IgD-negative memory B cell (primary cell): Measurements from ENCODE around the gene CDKN2AIP. TPM values are rescaled to one million over a fixed set of nuclear protein-coding genes. Genes with fewer than 3 reads are reported as not detected.
A peak's percentile ranks its signal among the peaks of the same experiment; 100 is the strongest.

Experiments used
- H3K27ac Mint-ChIP-seq, 3 donors: one replicate each; pipeline ENCODE4 v1.8.0; 2020 to 2022; ENCODE audit warnings: mild to moderate bottlenecking in 3 of 3, mixed read lengths in 3 of 3, moderate library complexity in 1 of 3
- H3K27me3 Mint-ChIP-seq: one replicate; pipeline ENCODE4 v1.8.0; 2021; ENCODE audit warnings: mixed read lengths
- H3K36me3 Mint-ChIP-seq: one replicate; pipeline ENCODE4 v1.8.0; 2020; ENCODE audit warnings: mild to moderate bottlenecking, mixed read lengths
- H3K4me1 Mint-ChIP-seq, 3 donors: one replicate each; pipeline ENCODE4 v1.8.0; 2020 to 2022; ENCODE audit warnings: mixed read lengths in 3 of 3, mild to moderate bottlenecking in 1 of 3
- H3K4me3 Mint-ChIP-seq, 4 donors: one replicate each; pipeline ENCODE4 v1.8.0; 2020 to 2022; ENCODE audit warnings: mild to moderate bottlenecking in 4 of 4, mixed read lengths in 4 of 4, moderate library complexity in 3 of 4
- H3K9me3 Mint-ChIP-seq, 3 donors: one replicate each; pipeline ENCODE4 v1.8.0; 2020 to 2021; ENCODE audit warnings: mixed read lengths in 3 of 3, mild to moderate bottlenecking in 1 of 3
- polyA plus RNA-seq: library from polyadenylated mRNA; unstranded; fragments of 300-500 nt; fragmentation: Illumina TruSeq; gene quantifications from one replicate; pipeline ENCODE4 v1.2.3, GENCODE V29; 2021

Gene CDKN2AIP, protein sequence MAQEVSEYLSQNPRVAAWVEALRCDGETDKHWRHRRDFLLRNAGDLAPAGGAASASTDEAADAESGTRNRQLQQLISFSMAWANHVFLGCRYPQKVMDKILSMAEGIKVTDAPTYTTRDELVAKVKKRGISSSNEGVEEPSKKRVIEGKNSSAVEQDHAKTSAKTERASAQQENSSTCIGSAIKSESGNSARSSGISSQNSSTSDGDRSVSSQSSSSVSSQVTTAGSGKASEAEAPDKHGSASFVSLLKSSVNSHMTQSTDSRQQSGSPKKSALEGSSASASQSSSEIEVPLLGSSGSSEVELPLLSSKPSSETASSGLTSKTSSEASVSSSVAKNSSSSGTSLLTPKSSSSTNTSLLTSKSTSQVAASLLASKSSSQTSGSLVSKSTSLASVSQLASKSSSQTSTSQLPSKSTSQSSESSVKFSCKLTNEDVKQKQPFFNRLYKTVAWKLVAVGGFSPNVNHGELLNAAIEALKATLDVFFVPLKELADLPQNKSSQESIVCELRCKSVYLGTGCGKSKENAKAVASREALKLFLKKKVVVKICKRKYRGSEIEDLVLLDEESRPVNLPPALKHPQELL
- polyA plus RNA-seq = 38.8 TPM

DNA sequence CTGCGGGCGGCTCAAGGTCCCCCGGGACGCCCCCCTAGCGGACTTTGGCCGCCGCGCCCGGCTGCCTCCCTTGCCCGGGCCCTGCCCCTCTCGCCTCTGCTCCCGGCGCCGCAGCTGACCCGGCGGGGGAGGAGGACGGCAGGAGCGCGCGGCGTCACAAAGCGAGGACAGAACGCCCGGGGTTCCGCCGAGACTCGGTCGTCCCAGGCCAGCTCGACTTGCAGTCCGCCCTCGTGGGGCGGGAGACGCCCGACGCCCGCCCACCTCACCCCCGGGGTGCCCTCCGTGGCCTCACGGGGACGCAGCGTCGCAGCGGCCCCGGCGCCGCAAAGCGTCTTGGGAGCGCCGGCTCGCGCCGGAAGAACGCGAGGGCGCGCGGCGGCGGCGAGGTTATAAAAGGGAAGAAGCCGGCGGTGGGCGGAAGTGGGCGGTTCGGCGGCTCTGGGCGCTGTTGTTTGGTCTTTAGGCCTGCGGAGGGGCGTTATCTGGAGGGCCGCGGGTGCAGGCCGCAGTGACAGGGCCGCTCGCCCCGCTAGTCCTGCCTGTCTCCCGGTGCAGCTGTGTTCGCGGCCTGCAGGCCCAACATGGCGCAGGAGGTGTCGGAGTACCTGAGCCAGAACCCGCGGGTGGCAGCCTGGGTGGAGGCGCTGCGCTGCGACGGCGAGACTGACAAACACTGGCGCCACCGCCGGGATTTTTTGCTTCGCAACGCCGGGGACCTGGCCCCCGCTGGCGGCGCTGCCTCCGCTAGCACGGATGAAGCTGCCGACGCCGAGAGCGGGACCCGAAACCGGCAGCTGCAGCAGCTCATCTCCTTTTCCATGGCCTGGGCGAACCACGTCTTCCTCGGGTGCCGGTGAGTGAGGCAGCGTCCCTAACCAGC lies at the start of gene CDKN2AIP:
Gene CDKN2AIP (plus strand): TSS at position 423 of the 883 bp plus-strand sequence. CDS start 162 bp downstream, at position 585.
- H3K4me1 Mint-ChIP-seq = peaks cover 22 to 36% (median 23%) of the 10 kb centered on the region in 3 donors
- no peaks in the 10 kb centered on the region for H3K27me3 Mint-ChIP-seq
- no peaks in the 10 kb centered on the region for H3K36me3 Mint-ChIP-seq
- peak within 1 kb of the TSS; percentile 98 to 99 (median 98) for H3K27ac Mint-ChIP-seq
- H3K9me3 Mint-ChIP-seq = no peaks in the 10 kb centered on the region
- H3K4me3 Mint-ChIP-seq = peak within 1 kb of the TSS; percentile 96 to 99 (median 98)

DNA sequence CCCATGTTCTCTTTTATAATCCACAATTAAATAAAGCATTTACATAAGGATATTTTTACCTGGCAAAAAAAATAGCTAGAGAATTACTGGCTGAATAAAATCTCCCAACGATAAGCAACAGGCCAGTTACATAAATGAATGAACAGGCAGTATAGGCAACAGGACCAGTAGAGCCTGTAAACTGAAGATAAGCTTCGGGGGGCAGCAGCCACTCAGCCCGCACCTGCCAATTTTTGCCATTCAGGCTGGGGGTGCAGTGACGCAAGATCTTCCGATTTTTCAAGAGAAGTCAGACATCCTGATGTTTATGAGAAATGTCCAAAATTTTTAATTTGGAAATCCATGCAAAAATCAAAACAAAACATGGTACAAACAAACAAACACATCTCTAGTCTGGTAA lies 49.0 kb upstream of the CDKN2AIP start:
- H3K27me3 Mint-ChIP-seq = peaks cover 7% of the 10 kb centered on the region
- peaks cover 0 to 2% (median 0%) of the 10 kb centered on the region in 3 donors for H3K9me3 Mint-ChIP-seq
- H3K4me3 Mint-ChIP-seq = no peak overlapping the region
- H3K4me1 Mint-ChIP-seq = peaks cover 14 to 16% (median 15%) of the 10 kb centered on the region in 3 donors
- no peak overlapping the region for H3K27ac Mint-ChIP-seq
- no peaks in the 10 kb centered on the region for H3K36me3 Mint-ChIP-seq

DNA sequence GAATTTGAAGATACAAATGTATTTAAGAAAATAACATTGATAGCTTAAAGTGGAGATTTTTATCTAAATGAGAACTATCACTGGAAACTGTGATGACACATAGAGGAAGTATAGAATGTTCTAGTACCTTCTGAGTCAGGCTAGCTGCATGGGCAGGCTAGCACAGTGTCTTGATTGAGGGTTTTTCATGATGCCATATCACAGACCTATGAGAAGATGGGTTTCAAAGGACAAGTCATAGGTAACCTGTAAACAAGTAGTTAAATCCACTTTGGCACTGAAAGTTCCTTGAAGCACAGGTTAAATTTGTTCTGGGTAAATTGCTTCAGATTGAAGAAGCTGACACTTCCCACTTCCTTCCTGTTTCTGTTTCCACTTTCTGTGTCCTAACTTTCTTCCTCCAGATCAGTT lies 48.2 kb upstream of the CDKN2AIP start:
- peak overlapping the region in 1 of 4 donors; percentile 92 for H3K4me3 Mint-ChIP-seq

DNA sequence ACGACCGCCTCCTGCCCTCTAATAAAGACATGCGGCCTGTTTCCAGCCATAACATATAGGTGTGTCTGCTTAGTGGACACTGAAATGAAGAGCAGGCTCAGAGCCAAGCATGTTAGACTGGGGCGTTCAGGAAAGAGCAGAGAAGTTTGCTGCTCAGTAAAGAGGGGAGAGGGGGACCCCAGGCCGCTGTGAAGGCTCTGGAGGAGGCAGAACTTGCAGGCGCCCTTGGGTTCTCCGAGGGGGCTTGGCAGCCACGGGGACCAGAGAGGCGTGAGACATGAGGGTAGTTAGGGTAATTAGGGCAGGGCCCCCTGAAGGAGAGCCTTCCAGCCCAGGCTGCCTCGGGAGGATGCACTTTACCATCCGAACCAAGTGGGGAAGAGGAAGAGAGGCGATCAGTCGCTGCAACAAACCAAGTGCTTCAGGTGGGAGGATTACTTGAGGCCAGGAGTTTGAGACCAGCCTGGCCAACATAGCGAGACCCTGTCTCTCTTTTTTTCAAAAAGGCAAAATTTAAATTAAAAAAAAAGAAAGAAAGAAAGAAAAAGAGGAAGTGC lies 46.6 kb upstream of the CDKN2AIP start:
- H3K27ac Mint-ChIP-seq = peak overlapping the region in 2 of 3 donors; percentile 83
- H3K27me3 Mint-ChIP-seq = peaks cover 13% of the 10 kb centered on the region
- peaks cover 14 to 16% (median 16%) of the 10 kb centered on the region in 3 donors for H3K4me1 Mint-ChIP-seq
- H3K9me3 Mint-ChIP-seq = peaks cover 0 to 2% (median 0%) of the 10 kb centered on the region in 3 donors
- no peaks in the 10 kb centered on the region for H3K36me3 Mint-ChIP-seq
- peak overlapping the region; percentile 86 to 96 (median 92) for H3K4me3 Mint-ChIP-seq

More for the DNA sequence above, 48.2 kb upstream of the CDKN2AIP start:
- H3K36me3 Mint-ChIP-seq = no peaks in the 10 kb centered on the region
- H3K27ac Mint-ChIP-seq = peak overlapping the region in 1 of 3 donors; percentile 20
- H3K27me3 Mint-ChIP-seq = peaks cover 9% of the 10 kb centered on the region
- peaks cover 0 to 2% (median 0%) of the 10 kb centered on the region in 3 donors for H3K9me3 Mint-ChIP-seq
- H3K4me1 Mint-ChIP-seq = peaks cover 14 to 16% (median 16%) of the 10 kb centered on the region in 3 donors

DNA sequence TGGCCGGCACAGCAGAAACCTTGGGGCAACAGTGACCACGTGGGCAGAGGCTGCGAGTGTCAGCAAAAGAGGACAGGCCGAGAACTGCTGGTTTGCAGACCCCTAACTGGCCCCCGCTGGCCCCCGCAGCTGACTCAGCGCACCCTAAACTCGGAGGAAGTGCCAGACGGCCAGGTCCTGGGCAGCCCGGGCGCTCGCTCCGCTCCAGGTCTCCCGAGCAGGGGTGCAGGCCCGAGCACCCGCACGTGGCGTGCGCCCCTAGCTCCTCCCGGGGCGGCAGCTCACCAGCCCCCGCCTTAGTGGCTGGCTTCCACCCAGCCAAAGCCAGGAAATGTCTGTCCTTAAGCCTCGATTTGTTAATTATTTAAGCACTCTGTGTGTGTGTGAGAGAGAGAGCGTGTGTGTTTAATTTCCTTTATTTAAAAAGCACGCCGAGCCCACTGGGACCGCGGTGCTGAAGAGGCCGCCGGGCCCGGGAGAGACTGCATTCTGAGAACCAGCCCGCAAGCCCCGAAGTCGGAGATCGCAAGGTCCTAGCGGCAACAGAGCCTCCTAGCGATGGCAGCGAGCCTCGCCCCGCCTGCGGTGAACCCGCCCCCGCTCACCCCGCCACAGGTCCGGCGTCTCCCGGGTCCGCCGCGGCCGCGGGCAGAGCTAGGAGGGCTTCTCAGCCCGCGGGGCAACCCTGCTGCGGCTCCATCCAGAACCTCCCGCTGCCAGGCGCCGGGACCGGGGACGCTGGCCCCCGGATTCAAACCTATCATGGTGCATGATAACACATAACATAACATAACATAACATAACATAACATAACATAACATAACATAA lies 45.9 kb upstream of the CDKN2AIP start:
- peaks cover 0 to 2% (median 0%) of the 10 kb centered on the region in 3 donors for H3K9me3 Mint-ChIP-seq
- peaks cover 14 to 16% (median 16%) of the 10 kb centered on the region in 3 donors for H3K4me1 Mint-ChIP-seq
- H3K36me3 Mint-ChIP-seq = no peaks in the 10 kb centered on the region
- peak overlapping the region; percentile 86 to 96 (median 92) for H3K4me3 Mint-ChIP-seq
- peaks cover 11% of the 10 kb centered on the region for H3K27me3 Mint-ChIP-seq
- peak overlapping the region in 2 of 3 donors; percentile 1 to 81 for H3K27ac Mint-ChIP-seq

DNA sequence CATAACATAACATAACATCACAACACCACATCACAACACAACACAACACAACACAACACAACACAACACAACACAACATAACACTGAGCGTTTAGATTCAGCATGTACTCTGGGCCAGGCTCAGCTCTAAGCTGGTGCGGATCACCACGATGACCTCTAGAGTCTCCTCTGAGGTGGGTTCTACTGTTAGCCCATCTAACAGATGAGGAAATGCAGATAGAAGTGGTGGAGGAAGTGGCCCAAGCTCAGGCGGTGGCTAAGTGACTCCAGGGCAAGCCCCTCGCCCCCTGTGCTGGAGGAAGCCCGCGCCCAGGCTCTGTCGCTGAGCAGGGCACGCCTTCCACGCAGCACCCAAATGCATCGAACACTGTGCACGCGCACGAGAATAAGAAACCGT lies 45.3 kb upstream of the CDKN2AIP start:
- H3K27me3 Mint-ChIP-seq = peaks cover 8% of the 10 kb centered on the region
- peak overlapping the region; percentile 86 to 96 (median 92) for H3K4me3 Mint-ChIP-seq
- peaks cover 0 to 2% (median 0%) of the 10 kb centered on the region in 3 donors for H3K9me3 Mint-ChIP-seq
- H3K27ac Mint-ChIP-seq = peak overlapping the region in 2 of 3 donors; percentile 1 to 20
- H3K4me1 Mint-ChIP-seq = peaks cover 14 to 16% (median 16%) of the 10 kb centered on the region in 3 donors
- H3K36me3 Mint-ChIP-seq = no peaks in the 10 kb centered on the region

DNA sequence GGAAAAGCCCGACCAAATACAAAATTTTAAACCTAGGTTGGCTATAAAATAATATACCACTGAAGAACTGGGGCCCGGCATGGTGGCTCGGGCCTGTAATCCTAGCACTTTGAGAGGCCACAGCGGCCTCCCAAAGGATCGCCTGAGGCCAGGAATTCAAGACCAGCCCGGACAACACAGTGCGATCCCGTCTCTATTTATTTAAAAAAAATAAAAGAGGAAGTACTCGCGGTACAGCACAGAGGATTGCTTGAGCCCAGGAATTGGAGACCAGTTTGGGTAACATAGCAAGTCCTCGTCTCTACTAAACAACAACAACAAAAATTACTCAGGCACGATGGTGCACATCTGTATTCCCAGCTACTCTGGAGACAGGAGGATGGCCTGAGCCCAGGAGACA lies 44.8 kb upstream of the CDKN2AIP start:
- H3K27ac Mint-ChIP-seq = no peak overlapping the region
- peak overlapping the region in 1 of 4 donors; percentile 92 for H3K4me3 Mint-ChIP-seq
- peaks cover 7% of the 10 kb centered on the region for H3K27me3 Mint-ChIP-seq
- no peaks in the 10 kb centered on the region for H3K36me3 Mint-ChIP-seq
- peaks cover 14 to 16% (median 16%) of the 10 kb centered on the region in 3 donors for H3K4me1 Mint-ChIP-seq
- peaks cover 0 to 2% (median 0%) of the 10 kb centered on the region in 3 donors for H3K9me3 Mint-ChIP-seq

DNA sequence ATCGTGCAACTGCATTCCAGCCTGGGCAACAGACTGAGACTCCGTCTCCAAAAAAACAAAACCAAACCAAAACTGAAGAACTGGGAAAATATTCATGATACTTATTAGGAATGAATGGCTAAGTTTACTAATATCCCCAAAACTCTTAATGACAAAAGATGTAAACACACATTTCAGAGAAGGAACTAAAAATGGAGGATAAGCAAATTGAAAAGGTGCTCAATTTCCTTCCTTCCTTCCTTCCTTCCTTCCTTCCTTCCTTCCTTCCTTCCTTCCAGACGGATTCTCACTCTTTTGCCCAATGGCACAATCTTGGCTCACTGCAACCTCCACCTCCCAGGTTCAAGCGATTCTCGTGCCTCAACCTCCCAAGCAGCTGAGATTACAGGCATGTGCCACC lies 44.4 kb upstream of the CDKN2AIP start:
- Mint-ChIP-seq H3K36me3 (no peaks in the 10 kb centered on the region), H3K27me3 (peaks cover 7% of the 10 kb centered on the region), H3K4me3 (peak overlapping the region in 2 of 4 donors; percentile 29 to 75), H3K4me1 (peaks cover 14 to 16% (median 16%) of the 10 kb centered on the region in 3 donors), H3K9me3 (peaks cover 0 to 2% (median 0%) of the 10 kb centered on the region in 3 donors), H3K27ac (no peak overlapping the region)

DNA sequence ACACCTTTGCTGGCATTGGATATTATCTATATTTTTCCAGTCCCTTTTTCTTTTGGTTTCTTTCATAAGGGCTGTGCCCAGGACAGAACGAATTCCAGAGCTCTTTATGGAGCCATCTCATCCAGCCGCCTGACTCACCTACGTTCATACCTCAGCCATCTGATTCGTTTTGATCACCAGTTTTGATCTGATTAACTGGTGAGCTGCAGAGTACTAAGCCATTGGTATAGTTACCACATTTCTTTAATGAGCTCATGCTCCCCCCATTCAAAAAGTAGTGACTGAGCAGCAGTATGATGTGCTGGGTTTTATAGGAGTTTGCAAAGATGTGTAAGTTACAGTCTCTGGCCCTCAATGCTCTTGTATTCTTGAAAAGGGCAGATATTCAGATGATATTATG lies 43.0 kb upstream of the CDKN2AIP start:
- H3K4me3 Mint-ChIP-seq = peak overlapping the region in 1 of 4 donors; percentile 18
- peaks cover 0 to 2% (median 0%) of the 10 kb centered on the region in 3 donors for H3K9me3 Mint-ChIP-seq
- H3K27ac Mint-ChIP-seq = no peak overlapping the region
- H3K36me3 Mint-ChIP-seq = no peaks in the 10 kb centered on the region
- H3K4me1 Mint-ChIP-seq = peaks cover 13 to 14% (median 13%) of the 10 kb centered on the region in 3 donors
- peaks cover 7% of the 10 kb centered on the region for H3K27me3 Mint-ChIP-seq

DNA sequence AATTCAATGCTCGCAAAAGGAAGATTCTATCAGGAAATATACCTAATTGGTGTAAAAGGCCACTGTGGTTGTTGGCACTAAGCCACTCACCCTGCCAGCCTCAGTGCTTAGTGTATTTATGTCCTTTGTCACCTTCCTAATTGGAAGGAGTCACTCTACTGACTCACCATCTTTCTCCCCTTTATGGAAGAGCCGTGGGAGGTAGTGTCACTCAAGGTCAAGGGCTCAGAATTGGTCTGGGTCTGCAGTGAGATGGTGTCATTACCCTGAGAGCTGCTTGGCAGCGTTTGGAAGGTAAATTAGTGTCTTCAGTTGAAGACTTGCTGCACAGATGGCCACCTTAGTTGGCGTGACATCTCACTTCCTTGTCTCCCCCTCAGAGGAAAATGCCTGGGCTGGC lies 41.7 kb upstream of the CDKN2AIP start:
- Mint-ChIP-seq H3K4me3 (no peak overlapping the region), H3K27ac (no peak overlapping the region), H3K4me1 (peaks cover 11 to 12% (median 11%) of the 10 kb centered on the region in 3 donors), H3K36me3 (no peaks in the 10 kb centered on the region), H3K9me3 (peaks cover 0 to 2% (median 0%) of the 10 kb centered on the region in 3 donors), H3K27me3 (peaks cover 7% of the 10 kb centered on the region)

DNA sequence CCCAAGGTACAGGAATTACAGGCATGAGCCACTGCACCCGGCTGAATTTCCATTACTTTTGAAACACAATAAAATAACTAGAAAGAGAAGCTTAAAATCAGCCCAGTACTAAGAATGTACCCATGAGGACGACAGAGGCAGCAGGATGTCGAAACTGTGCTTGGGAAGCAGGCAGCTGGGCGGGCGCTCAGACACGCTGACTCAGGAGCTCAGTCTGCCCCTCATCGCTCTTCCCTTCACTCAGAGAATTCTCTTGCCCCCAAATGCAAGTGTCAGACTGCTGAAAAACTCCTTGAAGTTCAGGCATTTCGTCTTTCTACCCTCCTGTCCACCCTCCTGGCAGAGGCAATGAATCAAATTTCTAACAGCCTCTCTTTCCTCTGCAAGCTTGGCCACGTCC lies 41.0 kb upstream of the CDKN2AIP start:
- Mint-ChIP-seq H3K9me3 (peaks cover 0 to 1% (median 0%) of the 10 kb centered on the region in 3 donors), H3K4me1 (peaks cover 8 to 13% (median 9%) of the 10 kb centered on the region in 3 donors), H3K36me3 (no peaks in the 10 kb centered on the region), H3K27ac (no peak overlapping the region), H3K4me3 (peak overlapping the region in 1 of 4 donors; percentile 51), H3K27me3 (peaks cover 7% of the 10 kb centered on the region)

DNA sequence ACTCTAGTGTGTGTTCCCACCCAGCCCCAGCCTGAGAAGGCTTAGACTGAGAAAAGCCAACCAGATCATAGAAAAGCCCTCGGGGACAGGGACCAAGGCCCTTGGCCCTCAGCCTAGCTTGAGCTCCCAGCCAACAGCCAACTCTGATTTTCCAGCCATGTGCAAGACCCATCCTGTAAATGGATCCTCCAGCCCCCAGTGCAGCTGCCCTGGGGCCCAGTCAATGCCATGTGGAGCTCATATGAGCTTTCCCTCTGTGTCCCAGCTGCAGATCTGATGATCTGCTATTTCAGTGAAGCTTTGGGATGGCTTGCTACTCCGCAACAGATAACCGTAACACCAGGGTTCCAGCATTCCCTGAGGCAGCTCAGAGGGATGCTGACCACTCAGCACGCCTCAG lies 40.5 kb upstream of the CDKN2AIP start:
- no peaks in the 10 kb centered on the region for H3K9me3 Mint-ChIP-seq
- H3K27ac Mint-ChIP-seq = no peak overlapping the region
- peaks cover 5 to 10% (median 8%) of the 10 kb centered on the region in 3 donors for H3K4me1 Mint-ChIP-seq
- no peaks in the 10 kb centered on the region for H3K36me3 Mint-ChIP-seq
- peaks cover 7% of the 10 kb centered on the region for H3K27me3 Mint-ChIP-seq
- peak overlapping the region in 1 of 4 donors; percentile 51 for H3K4me3 Mint-ChIP-seq

DNA sequence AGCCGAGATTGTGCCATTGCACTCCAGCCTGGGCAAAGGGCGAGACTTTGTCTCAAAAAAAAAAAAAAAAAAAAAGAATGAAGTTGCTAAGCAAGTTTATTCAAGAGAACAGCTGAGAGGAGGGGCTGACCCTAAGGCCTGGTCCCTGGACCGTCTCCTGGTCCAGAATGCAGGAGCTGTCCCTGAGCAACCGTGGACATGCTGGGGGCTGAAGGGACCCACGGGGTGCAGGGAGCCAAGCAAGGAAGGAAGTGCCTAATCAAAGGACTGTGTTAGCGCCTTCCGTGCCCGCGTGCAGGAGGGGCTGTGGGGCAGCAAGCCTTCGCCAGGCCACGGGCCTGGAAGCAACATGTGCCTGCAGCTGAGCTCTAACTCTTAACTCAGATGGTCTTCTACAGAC lies 39.1 kb upstream of the CDKN2AIP start:
- Mint-ChIP-seq H3K4me1 (peaks cover 0 to 5% (median 5%) of the 10 kb centered on the region in 3 donors), H3K4me3 (peak overlapping the region in 1 of 4 donors; percentile 24), H3K9me3 (no peaks in the 10 kb centered on the region), H3K36me3 (no peaks in the 10 kb centered on the region), H3K27ac (no peak overlapping the region), H3K27me3 (peaks cover 7% of the 10 kb centered on the region)
